Femur (tissue), 1 donor: ENCODE results near the gene PGGHG.
A peak's percentile ranks its signal among the peaks of the same experiment; 100 is the strongest.

Experiments
- DNase-seq: peaks from one replicate; pipeline ENCODE4 v3.0.0-alpha.2; 2017

PGGHG gene

DNA sequence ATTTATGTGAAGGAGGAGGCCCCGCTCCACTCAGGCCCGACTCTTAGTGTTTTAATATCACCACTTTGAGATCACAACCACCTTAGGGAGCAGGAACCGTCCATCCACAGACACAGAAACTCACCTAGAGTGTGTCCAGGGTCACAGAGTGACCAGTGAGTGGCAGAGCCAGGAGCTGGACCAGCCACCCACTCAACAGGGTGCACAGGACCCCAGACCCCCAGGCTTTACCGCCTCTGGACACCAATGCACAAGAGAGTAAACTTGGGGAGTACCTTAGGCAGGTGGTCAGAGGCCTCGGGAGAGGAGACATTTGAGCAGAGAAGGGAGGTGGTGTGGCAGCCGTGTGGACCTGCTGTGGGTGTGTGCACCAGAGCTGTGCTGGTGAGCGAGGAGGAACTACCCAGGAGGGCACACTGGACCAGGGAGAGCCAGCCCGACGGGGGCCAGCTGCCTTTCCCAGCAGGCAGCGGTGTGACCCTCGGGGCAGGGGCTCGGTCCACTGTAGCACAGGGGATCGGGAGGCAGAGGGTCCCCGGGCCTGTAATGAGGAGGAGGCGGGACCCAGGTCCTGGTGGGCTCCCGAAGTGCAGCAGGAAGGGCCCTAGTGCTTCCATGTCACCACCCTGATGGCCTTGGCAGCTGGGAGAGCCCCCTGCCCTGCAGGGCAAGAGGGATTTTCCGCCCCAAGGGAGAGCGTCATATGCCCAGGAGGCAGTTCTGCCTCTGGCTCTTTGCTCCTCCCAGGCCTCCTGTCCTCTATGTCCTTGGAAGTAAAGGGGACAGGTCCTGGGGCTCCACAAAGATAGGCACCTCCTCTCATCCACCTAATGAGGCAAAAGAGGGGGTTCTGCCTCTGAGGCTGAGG lies 18.2 kb upstream of the PGGHG start:
- DNase-seq: no peak

DNA sequence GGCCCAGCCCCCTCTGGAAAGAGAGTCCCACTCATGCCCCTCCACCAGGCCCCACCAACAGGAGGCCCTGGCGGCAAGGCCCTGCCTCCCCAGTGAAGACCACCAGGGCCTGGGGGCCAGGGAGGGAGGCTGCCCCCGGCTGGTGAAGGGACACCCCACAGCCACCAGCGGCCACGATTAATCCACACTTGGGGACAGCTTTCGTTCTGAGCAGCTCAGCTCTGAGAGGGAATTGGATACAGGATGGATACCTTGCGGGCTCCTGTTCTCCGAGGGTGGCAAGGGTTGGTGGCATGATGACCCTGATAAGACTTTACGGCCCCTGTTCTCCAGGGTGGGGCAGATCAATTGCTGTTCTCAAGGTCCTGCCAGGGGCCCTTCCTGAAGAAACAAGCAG lies 17.6 kb upstream of the PGGHG start:
- DNase-seq: no peak

GRCh38 chr11:272195-272930 lies 16.6 kb upstream of the PGGHG start:
- DNase-seq: no peak

GRCh38 chr11:272931-273198 lies 16.1 kb upstream of the PGGHG start:
- no peak for DNase-seq

DNA sequence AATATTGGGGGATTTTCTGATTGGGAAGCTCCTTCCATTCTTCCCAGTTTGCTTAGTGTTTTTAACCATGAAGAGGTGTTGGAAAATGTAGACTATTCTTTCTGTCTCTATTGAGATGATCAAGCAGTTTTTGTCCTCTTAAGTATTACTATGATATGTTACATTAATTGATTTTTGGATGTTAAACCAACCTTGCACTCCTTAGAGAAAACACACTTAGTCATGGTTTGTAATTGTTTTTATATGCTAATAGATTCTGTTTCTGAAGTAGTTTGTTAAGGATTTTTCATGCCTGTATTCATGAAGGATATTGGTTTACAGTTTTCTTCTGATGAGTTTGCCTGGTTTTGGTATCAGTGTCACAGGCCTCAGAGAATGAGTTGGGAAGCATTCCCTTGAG lies 12.7 kb upstream of the PGGHG start:
- no peak for DNase-seq

- peak; percentile 19 for DNase-seq
These were observed 10.7 kb upstream of the PGGHG start, which contains the start of gene NLRP6 for GRCh38 chr11:278001-278951. Gene NLRP6, plus strand, starts transcription at chr11:278407. Its CDS starts 163 bp downstream, at chr11:278570.

DNA sequence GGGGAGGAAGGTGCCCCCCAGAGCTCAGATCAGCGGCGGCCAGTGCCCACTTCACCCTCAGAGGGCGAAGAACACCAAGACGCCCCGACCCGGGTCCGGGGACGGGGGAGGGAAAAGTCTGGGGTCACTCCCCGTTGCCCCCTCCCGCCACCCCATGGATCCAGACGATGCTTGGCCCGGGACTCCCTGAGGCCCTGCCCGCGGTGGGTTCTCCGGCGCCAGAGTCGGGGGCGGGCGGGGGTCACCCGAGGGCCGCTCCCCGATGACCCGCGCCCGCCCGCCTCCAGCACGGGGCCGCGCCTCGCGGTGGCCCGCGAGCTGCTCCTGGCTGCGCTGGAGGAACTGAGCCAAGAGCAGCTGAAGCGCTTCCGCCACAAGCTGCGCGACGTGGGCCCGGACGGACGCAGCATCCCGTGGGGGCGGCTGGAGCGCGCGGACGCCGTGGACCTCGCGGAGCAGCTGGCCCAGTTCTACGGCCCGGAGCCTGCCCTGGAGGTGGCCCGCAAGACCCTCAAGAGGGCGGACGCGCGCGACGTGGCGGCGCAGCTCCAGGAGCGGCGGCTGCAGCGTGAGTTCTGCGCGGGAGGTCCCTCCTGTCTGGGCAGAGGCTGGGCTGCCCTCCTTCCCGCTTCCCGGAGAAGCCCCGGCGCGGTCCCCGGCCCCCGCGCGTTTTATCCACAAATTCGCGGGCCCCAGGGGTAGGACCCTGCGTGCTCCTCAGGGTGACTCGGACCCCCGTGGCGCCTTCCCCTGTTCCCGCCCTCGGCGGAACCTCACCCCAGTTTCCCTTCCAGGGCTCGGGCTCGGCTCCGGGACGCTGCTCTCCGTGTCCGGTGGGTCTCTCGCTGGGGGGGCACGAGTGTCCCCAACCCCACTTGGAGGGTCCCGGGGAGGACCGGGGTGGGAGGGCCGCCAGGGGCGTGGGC lies 9.6 kb upstream of the PGGHG start:
- peak; percentile 23 for DNase-seq

DNA sequence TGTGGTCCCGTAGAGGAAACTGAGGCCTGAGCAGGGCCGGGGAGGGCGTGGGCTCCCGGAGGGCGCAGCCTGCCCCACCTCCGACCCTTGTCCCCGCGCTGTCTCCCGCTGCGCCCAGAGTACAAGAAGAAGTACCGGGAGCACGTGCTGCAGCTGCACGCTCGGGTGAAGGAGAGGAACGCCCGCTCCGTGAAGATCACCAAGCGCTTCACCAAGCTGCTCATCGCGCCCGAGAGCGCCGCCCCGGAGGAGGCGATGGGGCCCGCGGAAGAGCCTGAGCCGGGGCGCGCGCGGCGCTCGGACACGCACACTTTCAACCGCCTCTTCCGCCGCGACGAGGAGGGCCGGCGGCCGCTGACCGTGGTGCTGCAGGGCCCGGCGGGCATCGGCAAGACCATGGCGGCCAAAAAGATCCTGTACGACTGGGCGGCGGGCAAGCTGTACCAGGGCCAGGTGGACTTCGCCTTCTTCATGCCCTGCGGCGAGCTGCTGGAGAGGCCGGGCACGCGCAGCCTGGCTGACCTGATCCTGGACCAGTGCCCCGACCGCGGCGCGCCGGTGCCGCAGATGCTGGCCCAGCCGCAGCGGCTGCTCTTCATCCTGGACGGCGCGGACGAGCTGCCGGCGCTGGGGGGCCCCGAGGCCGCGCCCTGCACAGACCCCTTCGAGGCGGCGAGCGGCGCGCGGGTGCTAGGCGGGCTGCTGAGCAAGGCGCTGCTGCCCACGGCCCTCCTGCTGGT lies 8.8 kb upstream of the PGGHG start:
- DNase-seq: peak; percentile 20

DNA sequence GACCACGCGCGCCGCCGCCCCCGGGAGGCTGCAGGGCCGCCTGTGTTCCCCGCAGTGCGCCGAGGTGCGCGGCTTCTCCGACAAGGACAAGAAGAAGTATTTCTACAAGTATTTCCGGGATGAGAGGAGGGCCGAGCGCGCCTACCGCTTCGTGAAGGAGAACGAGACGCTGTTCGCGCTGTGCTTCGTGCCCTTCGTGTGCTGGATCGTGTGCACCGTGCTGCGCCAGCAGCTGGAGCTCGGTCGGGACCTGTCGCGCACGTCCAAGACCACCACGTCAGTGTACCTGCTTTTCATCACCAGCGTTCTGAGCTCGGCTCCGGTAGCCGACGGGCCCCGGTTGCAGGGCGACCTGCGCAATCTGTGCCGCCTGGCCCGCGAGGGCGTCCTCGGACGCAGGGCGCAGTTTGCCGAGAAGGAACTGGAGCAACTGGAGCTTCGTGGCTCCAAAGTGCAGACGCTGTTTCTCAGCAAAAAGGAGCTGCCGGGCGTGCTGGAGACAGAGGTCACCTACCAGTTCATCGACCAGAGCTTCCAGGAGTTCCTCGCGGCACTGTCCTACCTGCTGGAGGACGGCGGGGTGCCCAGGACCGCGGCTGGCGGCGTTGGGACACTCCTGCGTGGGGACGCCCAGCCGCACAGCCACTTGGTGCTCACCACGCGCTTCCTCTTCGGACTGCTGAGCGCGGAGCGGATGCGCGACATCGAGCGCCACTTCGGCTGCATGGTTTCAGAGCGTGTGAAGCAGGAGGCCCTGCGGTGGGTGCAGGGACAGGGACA lies 8.0 kb upstream of the PGGHG start:
- peak; percentile 19 for DNase-seq

GRCh38 chr11:281486-282161 lies 7.3 kb upstream of the PGGHG start:
- no peak for DNase-seq

DNA sequence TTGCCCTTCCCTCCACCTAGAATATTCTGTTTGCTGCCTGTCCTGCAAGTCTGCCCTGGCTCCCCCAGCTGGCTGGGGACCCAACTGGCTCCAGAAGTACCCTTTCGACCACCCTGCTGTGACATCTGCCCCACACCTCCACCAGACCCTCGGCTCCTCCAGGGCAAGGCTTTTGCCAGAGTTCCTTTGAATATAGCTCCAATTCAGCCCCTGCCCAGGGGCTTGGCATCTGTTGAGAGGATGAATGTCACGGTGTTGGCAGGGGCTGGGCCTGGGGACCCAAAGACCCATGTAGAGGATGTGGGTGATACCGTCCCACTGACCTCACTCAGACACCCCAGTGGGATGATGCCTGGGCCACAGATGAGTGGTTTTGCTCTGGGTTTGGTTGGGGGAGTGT lies 6.8 kb upstream of the PGGHG start:
- no peak for DNase-seq

DNA sequence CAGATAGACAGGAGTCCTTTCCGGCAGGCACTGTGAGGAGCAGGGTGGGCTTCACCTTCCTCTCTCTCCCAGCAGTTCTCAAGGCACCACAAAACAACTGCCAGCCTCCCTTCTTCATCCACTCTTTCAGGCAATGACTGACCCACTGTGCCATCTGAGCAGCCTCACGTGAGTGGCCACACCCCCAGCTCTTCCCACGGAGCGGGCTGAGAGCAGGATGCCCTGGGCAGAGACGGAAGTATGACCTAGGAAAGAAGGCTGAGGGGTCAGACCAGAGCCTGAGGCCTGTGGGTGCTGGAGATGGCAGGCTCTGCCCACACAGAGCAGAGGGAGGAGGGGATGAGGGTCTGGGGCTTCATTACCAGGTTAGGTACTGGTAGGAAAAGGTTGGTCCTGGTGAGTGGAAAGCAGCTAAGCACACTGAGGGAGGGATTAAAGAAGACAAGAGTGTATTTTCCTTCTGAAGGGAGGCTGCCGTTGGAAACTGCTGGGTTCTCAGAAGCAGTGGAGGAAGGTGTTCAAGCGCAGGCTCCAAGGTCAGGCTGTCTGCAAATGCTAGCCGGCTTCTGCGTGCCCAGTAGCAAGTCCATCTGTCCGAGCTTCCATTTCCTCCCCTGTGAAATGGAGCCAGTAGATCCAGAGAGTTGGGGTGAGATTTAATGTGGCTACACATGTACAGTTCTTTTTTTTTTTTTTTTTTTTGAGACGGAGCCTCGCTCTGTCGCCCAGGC lies 6.1 kb upstream of the PGGHG start:
- no peak for DNase-seq

- no peak for DNase-seq
These were observed 5.4 kb upstream of the PGGHG start for GRCh38 chr11:283405-284104.

DNA sequence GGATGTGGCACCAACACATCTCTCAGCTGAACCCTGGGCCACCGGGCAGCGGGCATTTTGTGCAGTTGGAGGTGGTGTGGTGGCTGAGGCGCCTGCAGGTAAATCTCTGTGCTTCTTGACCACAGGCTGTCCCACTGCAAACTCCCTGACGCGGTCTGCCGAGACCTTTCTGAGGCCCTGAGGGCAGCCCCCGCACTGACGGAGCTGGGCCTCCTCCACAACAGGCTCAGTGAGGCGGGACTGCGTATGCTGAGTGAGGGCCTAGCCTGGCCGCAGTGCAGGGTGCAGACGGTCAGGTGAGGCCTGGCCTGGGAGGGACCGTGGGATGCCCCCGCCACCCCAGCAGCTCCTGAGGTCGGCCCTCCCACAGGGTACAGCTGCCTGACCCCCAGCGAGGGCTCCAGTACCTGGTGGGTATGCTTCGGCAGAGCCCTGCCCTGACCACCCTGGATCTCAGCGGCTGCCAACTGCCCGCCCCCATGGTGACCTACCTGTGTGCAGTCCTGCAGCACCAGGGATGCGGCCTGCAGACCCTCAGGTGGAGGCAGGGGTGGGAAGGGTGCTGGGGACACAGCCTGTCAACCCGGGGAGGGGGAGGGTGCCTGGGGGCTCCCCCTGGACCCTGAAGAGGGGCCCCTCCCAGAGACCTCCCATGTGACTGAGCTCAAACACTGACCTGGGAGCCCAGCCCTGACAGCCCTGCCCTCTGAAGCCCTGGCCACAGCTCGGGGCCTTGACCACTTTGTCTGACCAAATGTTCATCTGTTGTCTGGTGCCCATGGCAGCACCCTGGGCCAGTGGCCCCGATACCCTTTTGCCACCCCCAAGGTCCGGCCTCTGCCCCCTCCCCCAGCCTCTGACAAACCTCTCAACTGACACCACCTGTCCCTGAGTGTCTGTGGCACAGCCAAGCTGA lies 4.6 kb upstream of the PGGHG start:
- no peak for DNase-seq

DNA sequence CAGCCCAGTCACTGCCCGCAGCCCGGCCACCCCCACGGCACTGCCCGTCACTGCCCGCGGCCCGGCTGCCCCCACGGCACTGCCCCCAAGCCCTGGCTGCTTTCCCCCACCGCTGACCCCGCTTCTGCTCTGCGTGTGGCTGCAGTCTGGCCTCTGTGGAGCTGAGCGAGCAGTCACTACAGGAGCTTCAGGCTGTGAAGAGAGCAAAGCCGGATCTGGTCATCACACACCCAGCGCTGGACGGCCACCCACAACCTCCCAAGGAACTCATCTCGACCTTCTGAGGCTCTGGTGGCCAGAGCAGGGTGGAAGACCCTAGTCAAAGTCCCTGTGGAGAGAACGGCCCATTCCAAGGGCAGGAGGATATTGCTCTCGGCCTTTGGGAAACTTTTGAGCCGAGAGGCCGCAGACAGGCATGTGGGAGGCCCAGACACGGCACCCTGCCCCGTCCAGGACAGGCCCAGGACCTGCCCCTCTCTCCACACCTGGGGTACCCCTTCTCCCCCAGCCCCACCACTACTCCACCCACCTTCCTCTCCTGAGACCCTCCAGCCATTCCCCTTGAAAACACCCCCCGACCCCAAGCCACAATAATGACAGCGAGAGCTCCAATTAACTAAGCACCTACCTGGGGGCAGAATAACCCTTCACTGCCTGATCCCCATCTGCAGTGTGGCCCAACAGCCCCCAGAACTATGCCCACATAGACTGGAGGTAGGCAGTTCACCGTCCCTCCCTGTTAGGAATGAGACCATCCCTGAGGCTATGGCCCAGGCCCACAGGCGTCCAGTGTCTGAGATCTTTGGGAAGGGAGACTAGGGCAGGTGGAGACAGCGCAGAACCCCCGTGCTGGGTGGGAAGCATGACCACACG lies 3.7 kb upstream of the PGGHG start:
- no peak for DNase-seq

GRCh38 chr11:285894-286220 lies 3.1 kb upstream of the PGGHG start:
- no peak for DNase-seq
